Cerebellar nuclear complex (tissue), 1 donor: ENCODE measurements around the gene MAP3K3.

Source experiments
- DNase-seq, 2 experiments: peaks; one replicate each; lab custom pipeline; 2025; lab: John Stamatoyannopoulos, UW

Gene MAP3K3

GRCh38 chr17:63693411-63694113 lies 71.3 kb downstream of the MAP3K3 start:
- DNase-seq: no peak

DNA sequence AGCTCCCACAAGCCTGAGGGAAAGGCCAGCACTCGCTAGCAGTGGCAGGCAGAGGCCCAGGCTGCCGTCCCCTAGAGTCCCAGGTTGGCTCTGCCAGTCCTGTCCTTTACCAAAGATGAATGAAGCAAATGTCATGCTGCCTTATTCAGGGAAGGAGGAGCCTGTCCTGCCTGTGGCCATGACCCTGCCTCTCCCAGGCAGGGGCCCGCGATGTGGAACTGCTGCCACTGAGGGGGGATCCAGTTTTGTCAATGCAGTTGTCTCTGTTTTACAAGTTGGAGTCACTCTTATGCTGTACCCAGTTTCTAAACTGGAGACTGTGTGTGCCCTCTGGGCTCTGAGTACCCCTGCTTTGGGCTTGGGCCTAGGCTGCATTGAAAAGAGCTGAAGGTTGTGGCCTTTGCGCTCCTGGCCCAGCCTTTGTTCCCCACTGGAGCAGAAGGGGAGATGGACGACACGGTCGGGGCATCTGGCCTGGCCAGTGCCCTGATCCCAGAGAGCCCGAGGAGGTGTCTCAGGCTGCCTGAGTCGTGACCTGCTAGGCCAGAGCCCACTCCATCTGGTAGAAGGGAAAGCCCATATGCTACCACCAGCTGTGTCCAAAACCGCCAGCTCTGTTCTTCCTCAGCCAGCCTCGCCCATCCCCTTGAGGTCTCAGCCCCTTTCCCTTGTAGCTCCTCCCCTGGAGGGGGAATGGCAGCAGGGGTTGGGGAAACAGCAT lies 72.2 kb downstream of the MAP3K3 start:
- DNase-seq: no peak

DNA sequence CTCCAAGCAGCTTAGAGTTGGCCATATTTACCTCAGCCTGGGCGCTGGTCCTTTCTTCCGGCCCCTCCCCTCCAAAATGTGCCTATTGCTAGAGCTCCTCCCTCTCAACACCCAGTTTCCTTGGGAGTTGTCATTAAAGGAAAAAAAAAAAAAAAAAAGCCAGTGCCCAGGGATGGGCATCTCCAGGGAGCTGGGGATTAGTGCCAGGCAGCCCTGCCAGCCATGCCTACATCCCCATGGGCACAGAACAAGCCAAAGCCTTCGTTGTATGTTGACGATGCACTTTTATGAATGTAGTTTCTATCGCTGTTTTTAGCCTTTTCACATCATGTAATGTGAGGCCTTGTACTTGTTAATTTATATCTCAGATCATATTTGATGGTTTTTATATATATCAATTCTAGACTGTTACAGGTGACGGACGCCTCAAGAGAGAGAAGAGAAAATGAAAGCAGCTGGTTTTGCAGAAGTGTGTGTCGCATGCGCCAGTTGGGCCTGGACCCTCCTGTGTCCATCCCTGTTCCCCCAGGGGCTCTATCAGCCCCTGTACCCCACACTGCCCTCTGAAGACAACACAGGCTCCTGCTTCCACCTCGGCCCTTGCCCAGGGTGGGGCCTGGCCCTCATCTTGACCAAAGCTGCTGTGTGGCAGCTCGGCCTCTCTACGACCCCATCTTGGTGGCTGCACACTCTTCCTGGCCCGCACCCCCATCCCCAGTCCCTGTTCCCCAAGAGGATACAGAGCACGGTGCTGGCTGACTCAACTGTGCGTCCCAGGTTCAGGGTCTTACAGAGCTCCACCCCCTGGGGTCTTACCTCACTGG lies 72.9 kb downstream of the MAP3K3 start:
- DNase-seq: no peak

GRCh38 chr17:63695889-63696288 lies 73.7 kb downstream of the MAP3K3 start:
- no peak for DNase-seq

DNA sequence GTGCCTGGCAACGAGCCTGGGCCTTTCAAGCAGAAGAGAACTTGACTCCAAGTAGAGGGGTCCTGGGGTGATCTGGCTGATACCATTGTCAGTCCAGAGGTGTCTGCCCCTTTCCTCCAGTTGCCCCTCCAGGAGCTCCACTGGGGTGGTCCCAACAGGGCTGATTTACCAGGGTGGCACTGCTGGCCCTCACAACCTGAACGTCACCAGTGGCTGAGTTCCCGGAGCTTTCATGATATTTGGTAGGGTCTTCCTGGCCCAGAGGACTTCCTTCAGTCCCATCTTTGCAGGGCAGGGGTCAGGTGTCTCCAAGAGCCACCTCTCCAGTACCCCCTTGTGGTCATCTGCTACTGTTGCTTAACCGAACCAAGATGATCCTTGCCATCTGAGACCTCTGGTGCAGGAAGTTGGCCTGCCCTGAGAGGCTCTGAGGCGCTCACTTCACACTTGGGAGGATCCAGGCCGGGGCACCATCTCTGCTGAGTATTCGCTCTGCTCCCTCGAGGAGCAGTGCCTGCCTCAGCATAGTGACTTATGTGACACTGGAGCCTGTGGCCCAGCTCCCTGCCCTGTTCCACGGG lies 74.3 kb downstream of the MAP3K3 start:
- no peak for DNase-seq

- no peak for DNase-seq
Measured at GRCh38 chr17:63697341-63698286, 75.4 kb downstream of the MAP3K3 start.

DNA sequence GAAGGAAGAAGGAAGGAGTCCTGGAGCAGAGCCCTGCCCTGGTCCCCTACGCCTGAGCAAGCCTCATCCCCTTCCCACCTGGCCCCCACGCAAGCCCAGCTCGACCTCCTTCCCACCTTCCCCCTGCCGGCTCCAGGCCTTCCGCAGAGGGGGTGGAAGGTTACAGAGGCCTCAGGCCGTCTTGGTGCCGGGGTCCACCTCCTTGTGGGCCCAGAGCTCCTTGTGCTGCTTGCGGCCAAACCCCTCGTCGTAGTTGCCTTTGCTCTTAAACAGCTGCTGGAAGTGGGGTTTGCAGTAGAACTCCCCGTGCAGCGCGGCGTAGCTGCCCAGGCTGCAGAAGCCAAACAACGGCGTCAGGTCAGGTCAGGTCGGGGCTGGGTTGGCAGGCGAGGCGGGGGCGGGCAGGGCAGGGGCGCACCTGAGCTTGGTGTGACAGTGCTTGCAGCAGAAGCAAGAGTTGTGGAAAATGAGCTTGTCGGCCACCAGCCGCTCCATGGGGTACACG lies 76.2 kb downstream of the MAP3K3 start:
- DNase-seq: no peak

DNA sequence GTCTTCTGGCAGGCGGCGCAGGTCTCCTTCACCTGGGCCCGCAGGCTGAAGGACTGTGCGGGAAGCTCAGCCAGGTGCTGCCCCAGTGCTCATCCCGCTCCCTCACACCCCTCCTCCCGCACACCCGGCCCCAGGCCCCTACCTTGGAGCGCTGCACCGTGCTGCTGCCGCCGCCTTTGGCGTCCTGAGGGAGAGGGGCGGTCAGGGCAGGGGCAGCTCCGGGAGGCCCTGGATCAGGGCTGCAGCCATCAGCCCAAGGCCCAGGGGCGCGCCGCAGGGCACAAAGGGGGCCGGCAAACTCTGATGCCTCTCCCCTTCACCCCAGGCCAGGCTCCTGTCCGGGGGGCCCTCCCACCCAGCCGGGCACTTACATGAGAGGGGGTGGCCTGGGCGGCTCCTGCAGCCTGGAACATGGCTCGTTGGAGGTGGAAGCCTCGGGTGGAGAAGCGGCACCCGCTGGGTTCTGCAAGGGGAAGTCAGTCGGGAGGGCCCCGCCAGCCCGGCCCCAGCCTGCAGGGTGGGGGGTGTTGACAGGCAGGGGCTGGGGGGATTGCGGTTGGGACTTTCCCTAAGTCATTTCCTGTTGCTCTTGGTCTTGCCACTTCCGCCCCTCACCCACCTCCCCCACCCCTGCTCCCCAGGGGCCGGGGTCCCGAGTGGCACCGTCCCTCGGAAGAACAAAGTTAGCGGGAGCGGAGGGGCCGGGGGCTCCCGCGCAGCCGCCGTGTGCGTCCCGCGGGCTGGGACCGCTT lies 76.8 kb downstream of the MAP3K3 start:
- no peak for DNase-seq

DNA sequence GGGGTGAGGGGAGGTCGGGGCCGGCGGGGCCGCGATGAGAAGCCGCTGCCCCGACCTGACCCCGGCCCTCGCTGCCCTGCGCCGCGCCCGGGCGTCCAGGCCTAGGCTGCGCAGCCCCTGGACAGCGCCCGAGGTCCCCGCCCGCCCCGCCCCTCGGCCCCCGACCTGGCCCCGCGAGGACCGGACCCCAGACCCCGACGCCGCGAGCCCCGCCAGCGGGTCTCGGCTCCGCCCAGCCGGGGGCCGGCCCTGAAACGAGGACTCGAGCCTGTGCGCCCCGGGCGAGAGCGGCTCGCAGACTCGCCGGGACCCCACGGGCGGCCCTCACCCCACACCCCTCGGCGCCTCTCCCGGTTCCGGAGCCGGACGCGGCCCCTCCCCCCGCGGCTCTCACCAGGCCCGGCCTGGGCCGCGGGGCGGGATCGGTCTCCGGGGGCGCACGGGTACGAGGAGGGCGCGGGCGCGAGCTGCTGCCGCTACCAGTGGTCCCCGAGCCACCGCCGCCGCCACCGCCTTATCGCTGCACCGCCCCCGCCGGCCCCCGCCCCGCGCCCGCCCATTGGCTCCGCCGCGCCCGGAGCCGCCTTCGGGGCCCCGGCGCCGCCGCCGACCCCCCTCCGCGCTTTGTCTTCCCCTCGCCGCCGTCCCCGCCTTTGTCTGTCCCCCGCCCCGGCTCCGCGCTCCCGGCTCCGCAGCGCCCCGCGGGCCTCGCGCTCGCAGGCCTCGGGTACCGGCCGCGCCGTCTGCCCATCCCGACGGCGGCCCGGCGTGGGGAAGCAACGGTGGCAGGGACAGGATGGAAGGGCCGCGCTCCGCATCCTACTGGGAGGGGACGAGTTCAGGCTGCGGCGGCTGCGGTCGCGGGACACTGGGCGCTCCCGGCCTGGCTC lies 77.7 kb downstream of the MAP3K3 start, which contains the start of gene LIMD2:
TSS of gene LIMD2 (minus strand) at position 488 of the 890 bp plus-strand sequence. CDS start 827 bp downstream, outside the sequence.
- DNase-seq: no peak

DNA sequence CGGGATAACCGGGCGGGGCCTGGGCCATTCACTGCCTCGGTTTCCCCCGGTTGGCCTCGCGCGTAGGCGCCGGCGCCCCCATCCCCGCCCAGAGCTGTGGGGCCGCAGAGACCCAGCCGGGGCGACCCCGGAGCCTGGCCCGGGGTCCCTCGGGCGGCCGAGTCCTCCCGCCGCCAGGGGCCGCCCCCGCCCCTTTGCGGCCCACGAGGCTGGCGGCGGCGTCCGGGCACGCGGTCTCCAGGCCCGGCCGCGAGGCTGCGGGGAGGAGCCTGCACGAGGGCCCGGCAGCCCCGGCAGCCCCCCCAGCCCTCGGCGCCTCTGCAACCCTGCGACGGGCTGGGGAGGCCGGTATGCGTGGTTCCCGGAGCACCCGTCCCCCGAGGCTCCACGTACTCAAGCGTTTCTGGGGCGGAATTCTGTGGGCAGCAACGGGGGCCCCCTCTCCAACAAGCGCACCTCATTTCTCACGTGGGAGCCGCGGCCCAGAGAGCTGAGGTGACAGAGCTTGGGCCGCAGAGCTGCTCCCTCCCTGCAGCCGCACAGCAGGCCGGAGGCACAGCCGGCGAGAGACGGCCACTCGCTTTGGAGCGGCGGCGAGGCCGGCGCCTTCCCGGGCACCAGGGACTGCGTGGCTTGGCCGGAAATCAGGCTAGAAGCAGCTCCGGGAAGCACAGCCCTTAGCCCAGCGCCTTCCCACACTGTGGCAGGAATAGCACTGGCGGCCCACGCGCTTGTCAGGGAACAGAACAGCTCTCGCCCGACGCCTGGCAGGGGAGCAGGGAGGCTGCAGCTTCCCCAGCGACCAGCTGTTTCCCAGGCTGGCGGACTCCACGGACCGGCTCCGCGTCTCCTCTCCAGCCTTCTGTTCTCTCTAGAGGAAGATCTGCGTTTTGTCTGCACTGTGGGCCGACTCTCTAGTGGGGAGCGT lies 78.6 kb downstream of the MAP3K3 start:
- DNase-seq: no peak

DNA sequence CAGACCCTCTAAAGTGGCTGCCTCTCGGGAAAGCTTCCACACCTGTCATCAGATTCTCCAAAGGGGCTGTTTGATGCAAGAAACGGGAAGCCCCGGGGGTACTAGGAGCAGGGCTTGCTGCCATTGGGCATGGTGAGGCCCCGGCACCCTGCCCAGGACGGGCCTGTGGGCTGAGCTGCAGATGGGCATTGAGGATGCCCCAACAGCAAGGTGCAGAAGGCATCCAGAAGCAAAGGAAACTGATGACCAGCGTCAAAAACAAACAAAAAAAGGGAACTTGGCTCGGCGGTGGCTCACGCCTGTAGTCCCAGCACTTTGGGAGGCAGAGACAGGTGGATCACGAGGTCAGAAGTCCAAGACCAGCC lies 79.2 kb downstream of the MAP3K3 start:
- no peak for DNase-seq

- DNase-seq: no peak
Measured at GRCh38 chr17:63701868-63702720, 79.9 kb downstream of the MAP3K3 start.

DNA sequence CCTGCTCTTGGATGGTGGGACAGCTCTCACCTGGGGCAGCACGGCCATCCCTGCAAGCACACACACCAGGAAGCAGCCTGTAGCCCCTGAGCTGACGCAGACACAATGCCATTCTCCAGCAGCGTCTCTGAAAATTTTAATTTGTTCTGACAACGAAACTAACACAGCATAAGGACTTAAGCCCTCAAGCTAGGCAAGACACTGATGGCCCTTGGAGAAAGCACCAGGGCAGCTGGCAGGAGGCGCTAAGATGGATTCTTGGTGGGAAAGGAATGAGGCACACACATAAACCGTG lies 80.5 kb downstream of the MAP3K3 start:
- no peak for DNase-seq

GRCh38 chr17:63703029-63703428 lies 80.8 kb downstream of the MAP3K3 start:
- no peak for DNase-seq

GRCh38 chr17:63703556-63704258 lies 81.5 kb downstream of the MAP3K3 start:
- DNase-seq: no peak

DNA sequence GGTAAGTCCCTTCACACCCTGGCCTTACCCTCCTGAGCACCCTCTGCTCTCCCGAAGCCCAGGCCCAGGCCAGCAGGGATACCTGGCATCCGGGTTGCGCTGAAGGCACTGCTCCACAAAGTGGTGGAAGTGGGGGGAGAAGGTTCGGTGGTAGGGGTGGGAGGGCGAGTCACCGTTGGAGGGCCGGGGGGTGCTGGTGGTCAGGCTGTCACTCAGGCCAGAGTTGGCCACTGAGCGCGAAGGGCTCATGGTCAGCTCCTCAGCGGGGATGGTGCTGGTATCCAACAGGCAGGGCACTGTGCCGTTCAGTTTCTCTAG lies 82.0 kb downstream of the MAP3K3 start:
- DNase-seq: no peak

GRCh38 chr17:63704836-63705235 lies 82.6 kb downstream of the MAP3K3 start:
- no peak for DNase-seq
